GM23338 (cell line): Measurements from ENCODE around the gene DERA. TPM values are rescaled to one million over a fixed set of nuclear protein-coding genes. Genes with fewer than 3 reads are reported as not detected.

Experiments
- ATAC-seq: fragments of 200-7000 bp; cut with Tn5 transposase; 3 replicates; pipeline ENCODE4 v1.9.1; 2020
- DNase-seq: peaks from one replicate; pipeline ENCODE4 v3.0.0-alpha.2; 2015; ENCODE audit warnings: low spot score
- H2AFZ ChIP-seq: fragments of 200-600 bp; sonication (generic); 2 replicates; pipeline ENCODE4 v1.8.0; 2016; ENCODE audit warnings: antibody characterized with exemption, mild to moderate bottlenecking, moderate library complexity
- H3F3A ChIP-seq: fragments of 200-600 bp; sonication (generic); replicated peaks from 2 replicates; pipeline ENCODE4 v1.8.0; 2017; ENCODE audit warnings: antibody characterized with exemption, mixed run types, low read depth
- H3K27ac ChIP-seq: fragments of 200-600 bp; sonication (generic); 2 replicates; pipeline ENCODE4 v1.6.1; 2016; ENCODE audit warnings: low read depth
- H3K27me3 ChIP-seq: fragments of 200-600 bp; sonication (generic); 2 replicates; pipeline ENCODE4 v1.8.0; 2016; ENCODE audit warnings: mild to moderate bottlenecking, mixed run types, moderate library complexity; ENCODE audit not compliant: insufficient read depth
- H3K36me3 ChIP-seq: fragments of 200-600 bp; sonication (generic); 2 replicates; pipeline ENCODE4 v1.8.0; 2016; ENCODE audit warnings: mild to moderate bottlenecking; ENCODE audit not compliant: insufficient read depth
- H3K4me1 ChIP-seq: fragments of 200-600 bp; sonication (generic); 2 replicates; pipeline ENCODE4 v1.8.0; 2016; ENCODE audit warnings: mild to moderate bottlenecking, moderate library complexity; ENCODE audit not compliant: insufficient read depth
- H3K4me2 ChIP-seq: fragments of 200-600 bp; sonication (generic); 2 replicates; pipeline ENCODE4 v1.7.1; 2017; ENCODE audit warnings: mixed run types
- H3K4me3 ChIP-seq: fragments of 200-600 bp; sonication (generic); 2 replicates; pipeline ENCODE4 v1.6.1; 2016; ENCODE audit warnings: mixed run types
- H3K79me2 ChIP-seq: fragments of 200-600 bp; sonication (generic); replicated peaks from 2 replicates; pipeline ENCODE4 v1.8.0; 2017; ENCODE audit warnings: mild to moderate bottlenecking; ENCODE audit not compliant: insufficient read depth
- H3K9me2 ChIP-seq: fragments of 200-600 bp; sonication (generic); 2 replicates; pipeline ENCODE4 v1.8.0; 2017; ENCODE audit not compliant: insufficient read depth
- H4K20me1 ChIP-seq: fragments of 200-600 bp; sonication (generic); replicated peaks from 2 replicates; pipeline ENCODE4 v1.8.0; 2017; ENCODE audit warnings: mild to moderate bottlenecking; ENCODE audit not compliant: insufficient read depth
- H3K27ac Mint-ChIP-seq: 2 replicates; pipeline ENCODE4 v1.8.0; 2020; ENCODE audit warnings: inconsistent platforms, mild to moderate bottlenecking, moderate library complexity, mixed read lengths
- H3K27me3 Mint-ChIP-seq: 3 replicates; pipeline ENCODE4 v1.8.0; 2022; ENCODE audit warnings: low read depth, mild to moderate bottlenecking, moderate library complexity, mixed read lengths, inconsistent platforms; ENCODE audit not compliant: insufficient read depth, poor library complexity
- H3K36me3 Mint-ChIP-seq: 3 replicates; pipeline ENCODE4 v1.8.0; 2021; ENCODE audit warnings: low read depth, mild to moderate bottlenecking, inconsistent platforms, moderate library complexity, mixed read lengths
- H3K4me1 Mint-ChIP-seq: 3 replicates; pipeline ENCODE4 v1.8.0; 2020; ENCODE audit warnings: mild to moderate bottlenecking, inconsistent platforms, mixed read lengths
- H3K4me3 Mint-ChIP-seq: 3 replicates; pipeline ENCODE4 v1.8.0; 2021; ENCODE audit warnings: moderate library complexity, mild to moderate bottlenecking, inconsistent platforms, mixed read lengths
- H3K9me3 Mint-ChIP-seq: 3 replicates; pipeline ENCODE4 v1.8.0; 2020; ENCODE audit warnings: moderate library complexity, mild to moderate bottlenecking, inconsistent platforms, mixed read lengths
- CREB1 ChIP-seq: fragments of 250-450 bp; sonication (Bioruptor Pico); IDR thresholded peaks from 2 replicates; pipeline ENCODE4 v1.5.0; 2020; ENCODE audit warnings: low read depth, mild to moderate bottlenecking, moderate library complexity
- EZH2 ChIP-seq: fragments of 200-600 bp; sonication (generic); IDR thresholded peaks from one replicate; pipeline ENCODE4 v1.8.0; 2017; ENCODE audit warnings: antibody characterized with exemption, mild to moderate bottlenecking, low read depth; ENCODE audit not compliant: unreplicated experiment
- EZH2phosphoT487 ChIP-seq: fragments of 200-600 bp; sonication (generic); IDR thresholded peaks from one replicate; pipeline ENCODE4 v1.8.1; 2018; ENCODE audit warnings: antibody characterized with exemption; ENCODE audit not compliant: unreplicated experiment
- JUNB ChIP-seq: IDR thresholded peaks from one replicate; pipeline ENCODE4 v1.6.1; 2016; ENCODE audit warnings: antibody characterized with exemption; ENCODE audit not compliant: unreplicated experiment
- NANOG ChIP-seq: IDR thresholded peaks from 2 replicates; pipeline ENCODE4 v1.6.1; 2016; ENCODE audit warnings: antibody characterized with exemption, borderline replicate concordance
- POLR2AphosphoS5 ChIP-seq: IDR thresholded peaks from 2 replicates; pipeline ENCODE4 v1.6.1; 2016; ENCODE audit warnings: antibody characterized with exemption, low read depth
- STAT1 ChIP-seq: IDR thresholded peaks from one replicate; pipeline ENCODE4 v1.6.1; 2016; ENCODE audit warnings: antibody characterized with exemption; ENCODE audit not compliant: unreplicated experiment
- ZNF114 ChIP-seq: fragments of 250-450 bp; sonication (Bioruptor Pico); IDR thresholded peaks from 2 replicates; pipeline ENCODE4 v1.5.0; 2020; ENCODE audit warnings: mild to moderate bottlenecking, moderate library complexity
- polyA plus RNA-seq: library from polyadenylated mRNA; unstranded; fragments of >200 nt; fragmentation: Nextera tagmentation; extraction: Ambion mirVana; gene quantifications from 2 replicates; pipeline ENCODE4 v1.2.1, GENCODE V29; 2016
- total RNA-seq: library from RNA; depleted of rRNA; stranded (reverse); fragments of >200 nt; shearing (Covaris generic); gene quantifications from 2 replicates; pipeline ENCODE4 v1.2.3, GENCODE V29; 2014
- TF ChIP-seq, protein P1 (sequence below): IDR thresholded peaks from one replicate; pipeline ENCODE4 v1.6.1; 2018; ENCODE audit warnings: antibody characterized with exemption; ENCODE audit not compliant: unreplicated experiment
- TF ChIP-seq, protein P2 (sequence below): IDR thresholded peaks from 2 replicates; pipeline ENCODE4 v1.6.1; 2016; ENCODE audit warnings: antibody characterized with exemption
- TF ChIP-seq, protein P3 (sequence below), 2 experiments: fragments of 200-600 bp in 1 of 2; sonication (generic) in 1 of 2; conservative IDR thresholded peaks; 2 replicates each; pipeline versions ENCODE4 v1.5.1 to v1.6.1; 2016 to 2017; ENCODE audit warnings: antibody characterized with exemption in 2 of 2, low read depth in 2 of 2, mild to moderate bottlenecking in 2 of 2, moderate library complexity in 1 of 2
- TF ChIP-seq, protein P4 (sequence below): fragments of 250-450 bp; sonication (Bioruptor Pico); IDR thresholded peaks from 2 replicates; pipeline ENCODE4 v1.5.0; 2020; ENCODE audit warnings: mild to moderate bottlenecking, moderate library complexity

DERA gene
- total and polyA plus RNA-seq, 2 experiments from 2014 or later: 20.4 to 27.3 TPM

DNA sequence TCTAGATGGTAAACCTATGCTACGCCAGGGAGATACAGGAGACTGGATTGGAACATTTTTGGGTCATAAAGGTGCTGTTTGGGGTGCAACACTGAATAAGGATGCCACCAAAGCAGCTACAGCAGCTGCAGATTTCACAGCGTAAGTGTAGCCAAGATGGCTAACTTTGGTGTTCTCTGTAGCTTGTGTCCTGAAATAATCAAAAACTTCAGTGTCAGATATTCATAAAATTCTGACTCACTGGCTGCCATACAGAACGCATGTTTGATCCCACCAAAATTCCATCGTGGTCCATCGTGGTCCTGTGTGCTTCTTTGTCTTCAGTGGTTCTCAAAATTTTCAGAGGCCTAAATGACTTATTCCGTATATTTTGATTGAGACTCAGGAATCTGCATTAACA lies 27.6 kb upstream of the DERA start (continued):
- TF ChIP-seq STAT1: no peak
- no peak for TF ChIP-seq JUNB

DNA sequence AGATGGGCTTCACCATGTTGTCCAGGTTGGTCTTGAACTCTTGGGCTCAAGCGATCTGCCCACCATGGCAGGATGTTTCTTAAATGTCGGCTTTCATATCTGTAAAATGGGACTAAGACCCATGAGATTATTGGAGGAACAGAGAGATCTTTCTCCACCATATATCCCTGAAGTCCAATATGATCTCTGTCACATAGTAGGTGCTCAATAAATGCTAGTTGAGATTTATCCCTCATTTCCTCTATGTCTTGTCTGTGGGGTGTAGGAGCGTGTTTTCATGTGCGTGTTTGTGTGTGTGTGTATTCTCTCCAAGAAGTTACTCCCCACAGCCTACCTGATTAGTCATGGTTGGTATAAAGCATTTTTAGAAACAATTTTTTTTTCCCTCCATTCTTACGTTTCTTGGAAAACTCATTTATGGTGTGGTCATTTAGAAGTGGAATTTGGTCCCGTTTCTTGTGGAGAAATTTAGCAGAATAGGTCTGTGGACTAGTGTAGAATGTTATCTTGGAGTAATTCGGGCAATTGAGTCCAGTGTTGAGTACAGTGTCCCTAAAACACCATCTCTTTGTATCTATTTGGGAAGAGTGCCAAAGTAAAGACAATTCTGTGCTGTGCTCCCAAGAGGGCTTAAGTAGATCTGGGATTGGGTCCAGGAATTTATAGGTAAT lies 24.6 kb upstream of the DERA start:
- no peaks in the 10 kb centered on the region; the same call in 2 of the 3 replicates for H3K9me3 Mint-ChIP-seq
- peaks cover 91% of the 10 kb centered on the region for H3K79me2 ChIP-seq
- no peak overlapping the region for H3K4me3 ChIP-seq
- no peak for TF ChIP-seq EZH2phosphoT487
- TF ChIP-seq NANOG: no peak
- TF ChIP-seq, protein P1, sequence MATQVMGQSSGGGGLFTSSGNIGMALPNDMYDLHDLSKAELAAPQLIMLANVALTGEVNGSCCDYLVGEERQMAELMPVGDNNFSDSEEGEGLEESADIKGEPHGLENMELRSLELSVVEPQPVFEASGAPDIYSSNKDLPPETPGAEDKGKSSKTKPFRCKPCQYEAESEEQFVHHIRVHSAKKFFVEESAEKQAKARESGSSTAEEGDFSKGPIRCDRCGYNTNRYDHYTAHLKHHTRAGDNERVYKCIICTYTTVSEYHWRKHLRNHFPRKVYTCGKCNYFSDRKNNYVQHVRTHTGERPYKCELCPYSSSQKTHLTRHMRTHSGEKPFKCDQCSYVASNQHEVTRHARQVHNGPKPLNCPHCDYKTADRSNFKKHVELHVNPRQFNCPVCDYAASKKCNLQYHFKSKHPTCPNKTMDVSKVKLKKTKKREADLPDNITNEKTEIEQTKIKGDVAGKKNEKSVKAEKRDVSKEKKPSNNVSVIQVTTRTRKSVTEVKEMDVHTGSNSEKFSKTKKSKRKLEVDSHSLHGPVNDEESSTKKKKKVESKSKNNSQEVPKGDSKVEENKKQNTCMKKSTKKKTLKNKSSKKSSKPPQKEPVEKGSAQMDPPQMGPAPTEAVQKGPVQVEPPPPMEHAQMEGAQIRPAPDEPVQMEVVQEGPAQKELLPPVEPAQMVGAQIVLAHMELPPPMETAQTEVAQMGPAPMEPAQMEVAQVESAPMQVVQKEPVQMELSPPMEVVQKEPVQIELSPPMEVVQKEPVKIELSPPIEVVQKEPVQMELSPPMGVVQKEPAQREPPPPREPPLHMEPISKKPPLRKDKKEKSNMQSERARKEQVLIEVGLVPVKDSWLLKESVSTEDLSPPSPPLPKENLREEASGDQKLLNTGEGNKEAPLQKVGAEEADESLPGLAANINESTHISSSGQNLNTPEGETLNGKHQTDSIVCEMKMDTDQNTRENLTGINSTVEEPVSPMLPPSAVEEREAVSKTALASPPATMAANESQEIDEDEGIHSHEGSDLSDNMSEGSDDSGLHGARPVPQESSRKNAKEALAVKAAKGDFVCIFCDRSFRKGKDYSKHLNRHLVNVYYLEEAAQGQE: no peak
- no peak for TF ChIP-seq ZNF114 (CRISPR knock-in tag)
- TF ChIP-seq POLR2AphosphoS5: no peak
- no peak for TF ChIP-seq JUNB
- TF ChIP-seq EZH2: no peak
- TF ChIP-seq CREB1 (CRISPR knock-in tag): no peak
- TF ChIP-seq, protein P2, sequence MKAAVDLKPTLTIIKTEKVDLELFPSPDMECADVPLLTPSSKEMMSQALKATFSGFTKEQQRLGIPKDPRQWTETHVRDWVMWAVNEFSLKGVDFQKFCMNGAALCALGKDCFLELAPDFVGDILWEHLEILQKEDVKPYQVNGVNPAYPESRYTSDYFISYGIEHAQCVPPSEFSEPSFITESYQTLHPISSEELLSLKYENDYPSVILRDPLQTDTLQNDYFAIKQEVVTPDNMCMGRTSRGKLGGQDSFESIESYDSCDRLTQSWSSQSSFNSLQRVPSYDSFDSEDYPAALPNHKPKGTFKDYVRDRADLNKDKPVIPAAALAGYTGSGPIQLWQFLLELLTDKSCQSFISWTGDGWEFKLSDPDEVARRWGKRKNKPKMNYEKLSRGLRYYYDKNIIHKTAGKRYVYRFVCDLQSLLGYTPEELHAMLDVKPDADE: no peak
- TF ChIP-seq, protein P3, sequence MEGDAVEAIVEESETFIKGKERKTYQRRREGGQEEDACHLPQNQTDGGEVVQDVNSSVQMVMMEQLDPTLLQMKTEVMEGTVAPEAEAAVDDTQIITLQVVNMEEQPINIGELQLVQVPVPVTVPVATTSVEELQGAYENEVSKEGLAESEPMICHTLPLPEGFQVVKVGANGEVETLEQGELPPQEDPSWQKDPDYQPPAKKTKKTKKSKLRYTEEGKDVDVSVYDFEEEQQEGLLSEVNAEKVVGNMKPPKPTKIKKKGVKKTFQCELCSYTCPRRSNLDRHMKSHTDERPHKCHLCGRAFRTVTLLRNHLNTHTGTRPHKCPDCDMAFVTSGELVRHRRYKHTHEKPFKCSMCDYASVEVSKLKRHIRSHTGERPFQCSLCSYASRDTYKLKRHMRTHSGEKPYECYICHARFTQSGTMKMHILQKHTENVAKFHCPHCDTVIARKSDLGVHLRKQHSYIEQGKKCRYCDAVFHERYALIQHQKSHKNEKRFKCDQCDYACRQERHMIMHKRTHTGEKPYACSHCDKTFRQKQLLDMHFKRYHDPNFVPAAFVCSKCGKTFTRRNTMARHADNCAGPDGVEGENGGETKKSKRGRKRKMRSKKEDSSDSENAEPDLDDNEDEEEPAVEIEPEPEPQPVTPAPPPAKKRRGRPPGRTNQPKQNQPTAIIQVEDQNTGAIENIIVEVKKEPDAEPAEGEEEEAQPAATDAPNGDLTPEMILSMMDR (conservative IDR thresholded peaks at IDR 0.05; ENCODE audit: low read depth in 2 of 2): no peak
- TF ChIP-seq, protein P4, sequence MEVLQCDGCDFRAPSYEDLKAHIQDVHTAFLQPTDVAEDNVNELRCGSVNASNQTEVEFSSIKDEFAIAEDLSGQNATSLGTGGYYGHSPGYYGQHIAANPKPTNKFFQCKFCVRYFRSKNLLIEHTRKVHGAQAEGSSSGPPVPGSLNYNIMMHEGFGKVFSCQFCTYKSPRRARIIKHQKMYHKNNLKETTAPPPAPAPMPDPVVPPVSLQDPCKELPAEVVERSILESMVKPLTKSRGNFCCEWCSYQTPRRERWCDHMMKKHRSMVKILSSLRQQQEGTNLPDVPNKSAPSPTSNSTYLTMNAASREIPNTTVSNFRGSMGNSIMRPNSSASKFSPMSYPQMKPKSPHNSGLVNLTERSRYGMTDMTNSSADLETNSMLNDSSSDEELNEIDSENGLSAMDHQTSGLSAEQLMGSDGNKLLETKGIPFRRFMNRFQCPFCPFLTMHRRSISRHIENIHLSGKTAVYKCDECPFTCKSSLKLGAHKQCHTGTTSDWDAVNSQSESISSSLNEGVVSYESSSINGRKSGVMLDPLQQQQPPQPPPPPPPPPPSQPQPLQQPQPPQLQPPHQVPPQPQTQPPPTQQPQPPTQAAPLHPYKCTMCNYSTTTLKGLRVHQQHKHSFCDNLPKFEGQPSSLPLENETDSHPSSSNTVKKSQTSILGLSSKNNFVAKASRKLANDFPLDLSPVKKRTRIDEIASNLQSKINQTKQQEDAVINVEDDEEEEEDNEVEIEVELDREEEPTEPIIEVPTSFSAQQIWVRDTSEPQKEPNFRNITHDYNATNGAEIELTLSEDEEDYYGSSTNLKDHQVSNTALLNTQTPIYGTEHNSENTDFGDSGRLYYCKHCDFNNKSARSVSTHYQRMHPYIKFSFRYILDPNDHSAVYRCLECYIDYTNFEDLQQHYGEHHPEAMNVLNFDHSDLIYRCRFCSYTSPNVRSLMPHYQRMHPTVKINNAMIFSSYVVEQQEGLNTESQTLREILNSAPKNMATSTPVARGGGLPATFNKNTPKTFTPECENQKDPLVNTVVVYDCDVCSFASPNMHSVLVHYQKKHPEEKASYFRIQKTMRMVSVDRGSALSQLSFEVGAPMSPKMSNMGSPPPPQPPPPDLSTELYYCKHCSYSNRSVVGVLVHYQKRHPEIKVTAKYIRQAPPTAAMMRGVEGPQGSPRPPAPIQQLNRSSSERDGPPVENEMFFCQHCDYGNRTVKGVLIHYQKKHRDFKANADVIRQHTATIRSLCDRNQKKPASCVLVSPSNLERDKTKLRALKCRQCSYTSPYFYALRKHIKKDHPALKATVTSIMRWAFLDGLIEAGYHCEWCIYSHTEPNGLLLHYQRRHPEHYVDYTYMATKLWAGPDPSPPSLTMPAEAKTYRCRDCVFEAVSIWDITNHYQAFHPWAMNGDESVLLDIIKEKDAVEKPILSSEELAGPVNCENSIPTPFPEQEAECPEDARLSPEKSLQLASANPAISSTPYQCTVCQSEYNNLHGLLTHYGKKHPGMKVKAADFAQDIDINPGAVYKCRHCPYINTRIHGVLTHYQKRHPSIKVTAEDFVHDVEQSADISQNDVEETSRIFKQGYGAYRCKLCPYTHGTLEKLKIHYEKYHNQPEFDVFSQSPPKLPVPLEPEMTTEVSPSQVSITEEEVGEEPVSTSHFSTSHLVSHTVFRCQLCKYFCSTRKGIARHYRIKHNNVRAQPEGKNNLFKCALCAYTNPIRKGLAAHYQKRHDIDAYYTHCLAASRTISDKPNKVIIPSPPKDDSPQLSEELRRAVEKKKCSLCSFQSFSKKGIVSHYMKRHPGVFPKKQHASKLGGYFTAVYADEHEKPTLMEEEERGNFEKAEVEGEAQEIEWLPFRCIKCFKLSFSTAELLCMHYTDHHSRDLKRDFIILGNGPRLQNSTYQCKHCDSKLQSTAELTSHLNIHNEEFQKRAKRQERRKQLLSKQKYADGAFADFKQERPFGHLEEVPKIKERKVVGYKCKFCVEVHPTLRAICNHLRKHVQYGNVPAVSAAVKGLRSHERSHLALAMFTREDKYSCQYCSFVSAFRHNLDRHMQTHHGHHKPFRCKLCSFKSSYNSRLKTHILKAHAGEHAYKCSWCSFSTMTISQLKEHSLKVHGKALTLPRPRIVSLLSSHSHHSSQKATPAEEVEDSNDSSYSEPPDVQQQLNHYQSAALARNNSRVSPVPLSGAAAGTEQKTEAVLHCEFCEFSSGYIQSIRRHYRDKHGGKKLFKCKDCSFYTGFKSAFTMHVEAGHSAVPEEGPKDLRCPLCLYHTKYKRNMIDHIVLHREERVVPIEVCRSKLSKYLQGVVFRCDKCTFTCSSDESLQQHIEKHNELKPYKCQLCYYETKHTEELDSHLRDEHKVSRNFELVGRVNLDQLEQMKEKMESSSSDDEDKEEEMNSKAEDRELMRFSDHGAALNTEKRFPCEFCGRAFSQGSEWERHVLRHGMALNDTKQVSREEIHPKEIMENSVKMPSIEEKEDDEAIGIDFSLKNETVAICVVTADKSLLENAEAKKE: no peak
- 0 out of 2 replicates have a peak overlapping the region, but pooled peaks have one; percentile 17 for H3K4me2 ChIP-seq
- no peaks in the 10 kb centered on the region for H3K9me2 ChIP-seq
- no peak for DNase-seq
- H3K4me1 ChIP-seq: peaks cover 25% of the 10 kb centered on the region
- H3K27ac ChIP-seq: no peak overlapping the region
- no peak overlapping the region for H3K27ac Mint-ChIP-seq
- no peaks in the 10 kb centered on the region for H3K27me3 ChIP-seq
- H3K36me3 Mint-ChIP-seq: peaks cover 68% of the 10 kb centered on the region
- H3K4me3 Mint-ChIP-seq: no peak overlapping the region
- H3F3A ChIP-seq: peaks cover 8% of the 10 kb centered on the region
- H2AFZ ChIP-seq: no peak overlapping the region
- H3K4me1 Mint-ChIP-seq: peaks cover 24% of the 10 kb centered on the region
- H4K20me1 ChIP-seq: peaks cover 54% of the 10 kb centered on the region
- peaks cover 4% of the 10 kb centered on the region for H3K27me3 Mint-ChIP-seq
- H3K36me3 ChIP-seq: peaks cover 26% of the 10 kb centered on the region
- ATAC-seq: no peak
